ENCODE data around the gene GABRB2. TPM values are rescaled to one million over a fixed set of nuclear protein-coding genes. Genes with fewer than 3 reads are reported as not detected.
A peak's percentile ranks its signal among the peaks of the same experiment; 100 is the strongest.

The GABRB2 gene
- under 0.01 TPM in 1 of 2 replicates, not detected in the other for total RNA-seq

DNA sequence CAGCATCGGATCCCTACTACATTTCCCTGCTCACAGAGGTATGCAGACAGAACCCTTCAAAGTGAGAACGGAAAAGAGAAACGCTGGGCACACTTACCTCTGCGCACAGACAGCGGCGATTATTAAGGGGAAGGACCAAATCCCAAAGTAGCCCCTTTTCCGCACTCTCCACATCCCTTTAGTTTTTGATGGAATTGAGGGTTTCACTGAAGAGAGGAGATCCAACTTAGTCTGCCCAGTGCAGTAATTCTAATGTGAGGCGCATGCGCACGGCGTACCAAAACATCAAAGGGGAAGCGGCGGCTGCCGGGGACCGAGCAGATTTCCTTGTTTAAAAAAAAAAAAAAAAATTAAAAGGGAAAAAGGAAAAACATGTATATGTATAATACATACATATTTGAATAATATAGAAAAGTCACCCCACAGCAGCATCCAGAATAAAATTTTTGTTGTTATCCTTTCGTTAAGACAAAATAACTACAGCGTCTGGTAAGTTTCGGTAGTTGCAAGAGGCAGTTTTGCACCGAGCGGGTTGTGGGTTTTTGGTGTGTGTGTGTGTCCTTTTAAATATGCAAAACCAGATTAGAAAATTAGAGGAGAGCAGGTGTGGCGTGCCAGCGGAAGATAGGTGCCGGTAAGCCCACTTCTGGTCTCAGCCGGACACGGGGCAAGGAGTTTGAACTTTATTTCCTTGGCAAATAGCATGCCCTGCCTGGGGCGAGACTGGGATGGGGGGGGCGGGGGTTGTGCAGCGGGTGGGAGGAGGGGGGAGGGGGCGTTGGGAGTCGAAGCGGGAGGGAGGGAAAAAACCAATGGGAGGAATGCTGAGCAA, at the start of gene GABRB2:
Gene GABRB2, minus strand, starts transcription at position 256 of the 832 bp plus-strand sequence. Its CDS starts 82 bp downstream, at position 174.
- H3K4me3 ChIP-seq (ENCODE audit: low read depth, low read length) = peak within 1 kb of the TSS; percentile 43
- TF ChIP-seq, protein P1, sequence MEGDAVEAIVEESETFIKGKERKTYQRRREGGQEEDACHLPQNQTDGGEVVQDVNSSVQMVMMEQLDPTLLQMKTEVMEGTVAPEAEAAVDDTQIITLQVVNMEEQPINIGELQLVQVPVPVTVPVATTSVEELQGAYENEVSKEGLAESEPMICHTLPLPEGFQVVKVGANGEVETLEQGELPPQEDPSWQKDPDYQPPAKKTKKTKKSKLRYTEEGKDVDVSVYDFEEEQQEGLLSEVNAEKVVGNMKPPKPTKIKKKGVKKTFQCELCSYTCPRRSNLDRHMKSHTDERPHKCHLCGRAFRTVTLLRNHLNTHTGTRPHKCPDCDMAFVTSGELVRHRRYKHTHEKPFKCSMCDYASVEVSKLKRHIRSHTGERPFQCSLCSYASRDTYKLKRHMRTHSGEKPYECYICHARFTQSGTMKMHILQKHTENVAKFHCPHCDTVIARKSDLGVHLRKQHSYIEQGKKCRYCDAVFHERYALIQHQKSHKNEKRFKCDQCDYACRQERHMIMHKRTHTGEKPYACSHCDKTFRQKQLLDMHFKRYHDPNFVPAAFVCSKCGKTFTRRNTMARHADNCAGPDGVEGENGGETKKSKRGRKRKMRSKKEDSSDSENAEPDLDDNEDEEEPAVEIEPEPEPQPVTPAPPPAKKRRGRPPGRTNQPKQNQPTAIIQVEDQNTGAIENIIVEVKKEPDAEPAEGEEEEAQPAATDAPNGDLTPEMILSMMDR (IDR thresholded peaks at IDR 0.05; ENCODE audit: insufficient read depth, low read depth, low read length) = no peak
- peak; percentile 9 for DNase-seq (ENCODE audit: low read depth)

DNA sequence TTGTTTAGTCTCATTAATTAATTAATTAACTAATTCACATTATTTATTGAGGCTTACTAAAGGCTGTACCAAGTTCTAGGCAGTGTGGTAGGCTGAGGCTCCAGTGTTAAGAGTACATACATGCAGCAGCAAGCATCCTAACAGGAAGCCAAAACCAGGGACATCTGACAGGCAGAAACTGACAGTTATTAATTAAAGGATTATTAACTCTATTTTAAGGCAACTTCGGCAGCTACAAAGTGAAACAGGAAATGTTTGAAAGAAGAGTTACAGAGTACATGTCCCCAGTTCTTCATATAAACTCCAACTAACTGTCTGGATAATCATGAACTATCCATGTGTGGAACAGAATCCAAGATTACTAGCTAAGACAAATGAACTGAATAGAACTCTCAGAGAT, 39.3 kb upstream of the GABRB2 start:
- TF ChIP-seq, protein P1 (IDR thresholded peaks at IDR 0.05; ENCODE audit: insufficient read depth, low read depth, low read length) = no peak
- DNase-seq (ENCODE audit: low read depth) = no peak
- H3K4me3 ChIP-seq (ENCODE audit: low read depth, low read length) = no peak overlapping the region

DNA sequence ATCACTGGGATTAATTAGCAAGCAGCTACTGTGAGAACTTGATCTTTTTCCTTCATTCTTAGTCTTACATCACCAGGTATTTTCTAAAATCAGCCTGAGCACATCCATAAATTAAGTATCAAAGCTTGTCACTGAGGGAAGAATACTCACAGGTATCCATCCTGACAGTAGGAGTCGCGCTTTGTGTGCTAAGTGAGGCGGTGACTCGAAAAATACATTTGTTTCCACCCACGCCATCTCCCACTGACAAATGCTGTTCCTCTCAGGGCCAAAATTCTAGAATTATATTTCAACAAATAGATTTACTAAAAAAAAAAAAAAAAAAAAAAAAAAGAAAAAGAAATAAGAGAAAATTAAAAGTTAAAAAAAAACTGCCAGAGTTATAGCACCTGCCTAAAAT, 34.1 kb upstream of the GABRB2 start:
- no peak overlapping the region for H3K4me3 ChIP-seq (ENCODE audit: low read depth, low read length)
- DNase-seq (ENCODE audit: low read depth) = no peak
- TF ChIP-seq, protein P1 (IDR thresholded peaks at IDR 0.05; ENCODE audit: insufficient read depth, low read depth, low read length) = no peak

DNA sequence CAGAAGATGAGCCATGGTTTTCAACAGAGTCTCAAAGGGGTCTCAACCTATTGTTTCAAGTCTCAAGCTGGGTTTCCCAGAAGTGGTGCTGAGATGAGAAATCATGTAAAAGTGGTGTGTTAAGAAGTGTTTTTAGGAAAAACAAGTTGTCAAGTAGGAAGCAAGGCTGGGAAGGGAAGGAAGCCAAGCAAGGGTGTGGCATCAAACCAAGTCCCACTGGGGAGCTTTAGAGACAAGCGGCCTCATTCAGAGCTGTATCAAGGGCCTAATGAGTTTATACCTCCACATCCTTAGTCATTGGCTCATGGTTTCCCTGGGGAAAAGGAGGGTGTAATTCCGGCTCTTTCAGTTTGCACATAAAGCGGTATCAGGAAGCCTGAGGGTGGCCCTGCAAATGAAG, 26.4 kb upstream of the GABRB2 start:
- TF ChIP-seq, protein P1 (IDR thresholded peaks at IDR 0.05; ENCODE audit: insufficient read depth, low read depth, low read length) = no peak
- H3K4me3 ChIP-seq (ENCODE audit: low read depth, low read length) = no peak overlapping the region
- no peak for DNase-seq (ENCODE audit: low read depth)

DNA sequence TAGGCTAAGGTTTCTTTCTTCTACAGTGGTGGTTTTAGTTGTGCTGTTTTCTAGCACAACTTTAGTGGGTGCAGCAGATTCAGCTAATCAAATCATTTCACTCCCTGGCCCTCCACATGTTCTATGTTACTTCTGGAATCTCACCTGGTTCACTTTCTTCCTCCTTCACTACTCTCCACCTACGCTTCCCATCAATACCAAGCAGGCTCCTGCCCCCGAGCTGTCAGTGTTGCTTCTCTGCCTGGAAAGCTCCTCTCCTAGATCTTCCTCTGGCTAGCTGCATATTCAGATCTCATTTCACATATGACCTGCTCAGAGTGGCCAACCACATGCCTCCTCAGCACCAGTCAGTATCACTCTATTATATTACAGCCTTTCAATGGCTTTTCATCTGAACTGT, 19.6 kb upstream of the GABRB2 start:
- TF ChIP-seq, protein P1 (IDR thresholded peaks at IDR 0.05; ENCODE audit: insufficient read depth, low read depth, low read length) = no peak
- no peak overlapping the region for H3K4me3 ChIP-seq (ENCODE audit: low read depth, low read length)

DNA sequence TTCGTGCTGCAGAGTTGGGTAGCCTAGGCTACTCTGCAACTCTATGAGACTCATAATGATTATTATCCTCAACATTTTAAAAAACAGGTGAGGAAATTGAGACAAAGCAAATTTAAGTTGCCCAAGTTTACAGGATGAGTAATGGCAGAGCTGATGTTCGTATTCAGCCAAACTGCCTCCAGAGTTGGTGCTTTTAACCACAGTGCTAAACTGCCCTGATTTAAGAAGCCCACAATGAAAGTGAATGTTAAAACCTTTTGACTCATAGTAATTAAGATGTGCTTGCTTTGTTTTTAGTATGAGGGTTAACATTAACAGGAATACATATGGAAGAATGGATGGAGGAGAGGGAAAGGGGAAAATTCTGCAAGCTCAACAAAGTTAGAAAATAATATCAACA, 15.9 kb upstream of the GABRB2 start:
- DNase-seq (ENCODE audit: low read depth) = no peak
- no peak overlapping the region for H3K4me3 ChIP-seq (ENCODE audit: low read depth, low read length)
- TF ChIP-seq, protein P1 (IDR thresholded peaks at IDR 0.05; ENCODE audit: insufficient read depth, low read depth, low read length) = no peak

More for the DNA sequence above, 19.6 kb upstream of the GABRB2 start:
- DNase-seq (ENCODE audit: low read depth) = no peak
